GM12801 (cell line): ENCODE measurements around the gene GJA4.

ENCODE experiments used
- TF ChIP-seq, protein P1 (sequence below): IDR thresholded peaks from one replicate; pipeline ENCODE4 v1.5.1; 2011; ENCODE audit warnings: control low read depth; ENCODE audit not compliant: insufficient read length; ENCODE audit errors: extremely low read depth

GJA4 gene

DNA sequence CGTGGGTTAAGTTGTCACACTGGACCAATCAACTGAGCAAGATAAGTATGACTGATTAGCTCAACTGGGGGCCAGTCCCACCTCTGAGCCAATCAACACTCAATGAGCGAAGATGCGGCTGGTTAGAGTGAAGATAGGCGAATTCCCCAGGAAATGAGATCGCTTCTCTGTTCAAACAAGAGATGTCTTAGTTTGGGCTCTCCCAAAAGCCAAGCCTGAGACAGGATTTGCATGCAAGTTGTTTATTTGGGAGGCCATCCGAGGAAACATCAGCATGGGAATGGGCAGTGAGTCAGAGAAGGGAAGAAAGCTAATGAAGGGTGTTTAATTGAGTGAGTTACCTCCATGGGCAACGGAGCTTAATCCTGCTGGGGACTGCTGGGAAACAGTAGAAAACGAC lies 42.8 kb upstream of the GJA4 start:
- TF ChIP-seq, protein P1, sequence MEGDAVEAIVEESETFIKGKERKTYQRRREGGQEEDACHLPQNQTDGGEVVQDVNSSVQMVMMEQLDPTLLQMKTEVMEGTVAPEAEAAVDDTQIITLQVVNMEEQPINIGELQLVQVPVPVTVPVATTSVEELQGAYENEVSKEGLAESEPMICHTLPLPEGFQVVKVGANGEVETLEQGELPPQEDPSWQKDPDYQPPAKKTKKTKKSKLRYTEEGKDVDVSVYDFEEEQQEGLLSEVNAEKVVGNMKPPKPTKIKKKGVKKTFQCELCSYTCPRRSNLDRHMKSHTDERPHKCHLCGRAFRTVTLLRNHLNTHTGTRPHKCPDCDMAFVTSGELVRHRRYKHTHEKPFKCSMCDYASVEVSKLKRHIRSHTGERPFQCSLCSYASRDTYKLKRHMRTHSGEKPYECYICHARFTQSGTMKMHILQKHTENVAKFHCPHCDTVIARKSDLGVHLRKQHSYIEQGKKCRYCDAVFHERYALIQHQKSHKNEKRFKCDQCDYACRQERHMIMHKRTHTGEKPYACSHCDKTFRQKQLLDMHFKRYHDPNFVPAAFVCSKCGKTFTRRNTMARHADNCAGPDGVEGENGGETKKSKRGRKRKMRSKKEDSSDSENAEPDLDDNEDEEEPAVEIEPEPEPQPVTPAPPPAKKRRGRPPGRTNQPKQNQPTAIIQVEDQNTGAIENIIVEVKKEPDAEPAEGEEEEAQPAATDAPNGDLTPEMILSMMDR, result no peak

DNA sequence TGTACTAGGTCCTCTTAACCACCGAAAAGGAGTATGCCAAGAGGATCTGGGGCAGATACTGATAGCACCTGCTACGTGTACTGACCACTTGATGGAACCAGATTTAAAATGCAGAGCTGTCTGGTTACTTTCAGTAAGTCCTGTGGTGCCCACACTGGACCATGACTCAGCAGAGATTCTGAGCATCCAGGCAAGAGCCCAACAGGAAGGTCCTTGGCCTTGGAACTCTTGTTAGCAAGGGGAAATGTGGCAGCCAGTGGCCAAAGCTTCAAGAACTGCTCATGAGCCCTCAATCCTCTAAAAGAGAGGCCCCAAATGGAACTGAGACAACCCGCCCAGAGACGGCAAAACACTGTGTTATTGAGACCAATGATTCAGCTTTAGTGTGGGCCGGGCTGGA lies 42.2 kb upstream of the GJA4 start:
- TF ChIP-seq, protein P1, result no peak

DNA sequence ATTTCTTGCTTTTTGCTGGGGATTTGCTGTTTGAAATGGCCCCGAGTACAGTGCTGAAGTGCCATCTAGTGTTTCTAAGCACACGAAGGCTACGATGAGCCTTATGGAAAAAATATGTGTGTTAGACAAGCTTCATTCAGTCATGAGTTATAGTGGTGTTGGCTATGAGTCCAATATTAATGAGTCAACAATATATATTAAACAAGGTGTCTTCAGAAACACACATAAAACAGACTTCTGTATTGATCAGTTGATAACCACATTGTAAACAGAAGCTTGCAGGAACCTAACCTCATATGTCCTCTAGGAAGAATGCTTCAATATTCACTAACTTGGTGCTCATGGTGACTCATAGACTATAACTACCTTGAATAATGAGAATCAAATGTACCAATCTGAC lies 39.6 kb upstream of the GJA4 start:
- TF ChIP-seq, protein P1, result no peak

DNA sequence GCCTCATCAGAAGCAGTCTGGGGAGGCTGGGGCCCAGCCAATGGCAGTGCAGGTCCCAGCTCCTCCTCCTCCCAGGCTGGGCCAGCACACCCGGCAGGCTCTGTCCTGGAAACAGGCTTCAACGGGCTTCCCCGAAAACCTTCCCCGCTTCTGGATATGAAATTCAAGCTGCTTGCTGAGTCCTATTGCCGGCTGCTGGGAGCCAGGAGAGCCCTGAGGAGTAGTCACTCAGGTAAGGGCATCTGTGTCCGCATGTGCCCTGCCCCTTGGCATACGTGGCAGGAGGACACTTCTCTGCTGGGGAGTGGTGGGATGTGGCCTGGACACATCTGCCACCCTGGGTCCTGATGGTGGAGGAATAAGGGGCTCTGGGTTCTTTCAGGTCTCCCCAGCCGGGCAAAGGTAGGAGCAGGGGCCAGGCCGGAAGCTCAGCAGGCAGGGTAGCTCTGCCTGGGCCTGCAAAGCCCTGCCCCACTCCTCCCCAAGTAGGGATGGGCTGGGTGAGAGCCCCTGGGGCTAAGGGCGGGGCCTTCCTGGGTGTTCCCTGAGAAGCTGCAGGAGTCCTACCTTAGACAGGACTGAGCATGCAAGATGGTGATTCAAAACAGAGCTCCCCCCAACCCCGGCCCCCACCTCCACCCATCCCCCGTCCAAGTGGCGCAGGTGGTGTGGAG lies 37.7 kb upstream of the GJA4 start, which contains the start of gene GJB5:
Gene GJB5 (plus strand): TSS at position 84 of the 674 bp plus-strand sequence. CDS start 2,284 bp downstream, outside the sequence.
- TF ChIP-seq, protein P1, result no peak

DNA sequence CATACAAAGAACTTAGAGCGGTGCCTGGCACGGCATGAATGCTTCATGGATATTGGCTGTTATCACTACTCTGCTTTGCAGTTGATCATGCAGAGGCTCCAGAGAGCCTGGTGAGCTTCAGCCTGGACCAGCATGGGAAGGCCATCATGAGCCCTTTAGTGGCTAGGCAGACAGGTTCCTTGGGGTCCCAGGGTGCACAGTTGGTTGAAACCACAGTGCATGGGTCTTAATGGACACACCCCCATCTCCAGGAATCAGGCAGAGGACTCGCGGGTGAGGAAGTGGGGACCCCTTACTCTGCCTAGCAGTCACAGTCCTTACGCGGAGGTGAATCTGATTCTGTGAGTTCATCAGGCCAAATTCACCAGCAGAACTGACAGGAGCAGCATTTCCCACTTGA lies 36.8 kb upstream of the GJA4 start:
- TF ChIP-seq, protein P1, result no peak

DNA sequence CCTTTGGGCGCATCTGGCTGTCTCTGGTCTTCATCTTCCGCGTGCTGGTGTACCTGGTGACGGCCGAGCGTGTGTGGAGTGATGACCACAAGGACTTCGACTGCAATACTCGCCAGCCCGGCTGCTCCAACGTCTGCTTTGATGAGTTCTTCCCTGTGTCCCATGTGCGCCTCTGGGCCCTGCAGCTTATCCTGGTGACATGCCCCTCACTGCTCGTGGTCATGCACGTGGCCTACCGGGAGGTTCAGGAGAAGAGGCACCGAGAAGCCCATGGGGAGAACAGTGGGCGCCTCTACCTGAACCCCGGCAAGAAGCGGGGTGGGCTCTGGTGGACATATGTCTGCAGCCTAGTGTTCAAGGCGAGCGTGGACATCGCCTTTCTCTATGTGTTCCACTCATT lies 35.4 kb upstream of the GJA4 start:
- TF ChIP-seq, protein P1, result no peak

DNA sequence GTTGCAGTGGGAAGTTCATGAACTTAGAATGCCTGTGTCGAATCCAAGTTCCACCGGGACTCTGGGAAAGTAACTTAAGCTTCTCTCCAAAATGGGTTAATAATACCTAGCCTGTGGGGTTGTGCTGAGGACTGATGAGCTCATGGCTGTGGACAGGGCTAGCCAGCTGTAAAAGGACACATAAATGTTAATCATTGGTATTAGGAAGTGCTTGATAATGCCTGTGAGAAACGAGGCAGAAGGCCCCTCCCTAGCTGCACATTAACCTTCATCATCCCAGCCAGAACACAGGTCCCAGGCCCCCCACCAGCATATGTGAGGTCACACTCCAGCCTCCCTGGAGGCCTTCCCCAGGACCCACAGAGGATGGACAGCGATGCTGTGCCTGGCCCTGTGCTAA lies 34.0 kb upstream of the GJA4 start:
- TF ChIP-seq, protein P1, result no peak
